ENCODE data around the gene FXYD4. TPM values are rescaled to one million over a fixed set of nuclear protein-coding genes. Genes with fewer than 3 reads are reported as not detected.
"Not testable (repeated sequence)": the region's sequence is repeated elsewhere in the genome, so short reads cannot be mapped to it uniquely, and the experiment has no call there.

FXYD4 gene
- polyA plus RNA-seq, 1 donor, result not detected

GRCh38 chr10:43385412-43386004 lies 14.1 kb downstream of the FXYD4 start:
- peaks cover 49% of the 10 kb centered on the region for H3K36me3 ChIP-seq (ENCODE audit: control insufficient read depth, insufficient read depth, low read length)
- no peak overlapping the region for H3K4me3 ChIP-seq (ENCODE audit: low read length)
- 93% methylated on average over 4 of the region's 5 CpGs for WGBS (ENCODE audit: insufficient coverage, low lambda C conversion rate)
- H3K9me3 ChIP-seq (ENCODE audit: control insufficient read depth, low read depth, low read length), result no peaks in the 10 kb centered on the region
- H3K27ac ChIP-seq (ENCODE audit: low read length), result no peak overlapping the region
- H3K27me3 ChIP-seq (ENCODE audit: control insufficient read depth, insufficient read depth, low read length), result no peaks in the 10 kb centered on the region
- DNase-seq, result no peak
- no peaks in the 10 kb centered on the region for H3K4me1 ChIP-seq (ENCODE audit: control insufficient read depth, insufficient read depth, low read length)

GRCh38 chr10:43386549-43386948 lies 15.1 kb downstream of the FXYD4 start:
- Histone ChIP-seq H3K4me1 (ENCODE audit: control insufficient read depth, insufficient read depth, low read length) (peaks cover 3% of the 10 kb centered on the region), H3K27me3 (ENCODE audit: control insufficient read depth, insufficient read depth, low read length) (no peaks in the 10 kb centered on the region), H3K4me3 (ENCODE audit: low read length) (no peak overlapping the region), H3K9me3 (ENCODE audit: control insufficient read depth, low read depth, low read length) (no peaks in the 10 kb centered on the region), H3K27ac (ENCODE audit: low read length) (no peak overlapping the region), H3K36me3 (ENCODE audit: control insufficient read depth, insufficient read depth, low read length) (peaks cover 59% of the 10 kb centered on the region)
- no CpG with 5 or more reads among the region's 4 CpGs for WGBS (ENCODE audit: insufficient coverage, low lambda C conversion rate)
- no peak for DNase-seq

GRCh38 chr10:43386981-43387677 lies 15.7 kb downstream of the FXYD4 start:
- Histone ChIP-seq H3K27ac (ENCODE audit: low read length) (no peak overlapping the region), H3K4me1 (ENCODE audit: control insufficient read depth, insufficient read depth, low read length) (peaks cover 3% of the 10 kb centered on the region), H3K9me3 (ENCODE audit: control insufficient read depth, low read depth, low read length) (no peaks in the 10 kb centered on the region), H3K27me3 (ENCODE audit: control insufficient read depth, insufficient read depth, low read length) (no peaks in the 10 kb centered on the region), H3K4me3 (ENCODE audit: low read length) (no peak overlapping the region), H3K36me3 (ENCODE audit: control insufficient read depth, insufficient read depth, low read length) (peaks cover 65% of the 10 kb centered on the region)
- no CpG with 5 or more reads among the region's 29 CpGs for WGBS (ENCODE audit: insufficient coverage, low lambda C conversion rate)
- no peak for DNase-seq

- H3K27ac ChIP-seq (ENCODE audit: low read length), result no peak overlapping the region
- no peaks in the 10 kb centered on the region for H3K9me3 ChIP-seq (ENCODE audit: control insufficient read depth, low read depth, low read length)
- no peaks in the 10 kb centered on the region for H3K27me3 ChIP-seq (ENCODE audit: control insufficient read depth, insufficient read depth, low read length)
- no peak overlapping the region for H3K4me3 ChIP-seq (ENCODE audit: low read length)
- WGBS (ENCODE audit: insufficient coverage, low lambda C conversion rate), result no CpG with 5 or more reads among the region's 5 CpGs
- peaks cover 70% of the 10 kb centered on the region for H3K36me3 ChIP-seq (ENCODE audit: control insufficient read depth, insufficient read depth, low read length)
- DNase-seq, result no peak
- H3K4me1 ChIP-seq (ENCODE audit: control insufficient read depth, insufficient read depth, low read length), result peaks cover 4% of the 10 kb centered on the region
Measured at GRCh38 chr10:43387678-43388032, 16.2 kb downstream of the FXYD4 start.

DNA sequence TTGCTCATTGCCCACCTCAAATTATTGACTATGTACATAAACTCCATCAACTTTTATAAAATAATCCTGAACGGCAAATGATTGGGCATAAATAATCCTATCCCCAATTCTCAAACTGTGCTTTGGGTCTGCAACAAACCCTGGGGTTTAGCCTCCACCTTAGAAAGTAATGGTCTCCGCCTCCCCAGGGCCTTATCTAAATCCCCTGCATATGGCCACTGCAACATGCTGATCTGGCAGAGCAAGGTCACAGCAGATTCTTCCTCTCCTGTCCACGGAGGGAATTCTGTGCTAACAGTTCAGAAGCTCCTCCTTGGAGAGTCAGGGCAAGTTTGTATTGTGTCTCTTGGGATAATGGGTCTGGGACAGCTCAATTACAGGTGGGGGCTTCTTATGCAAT lies 18.4 kb downstream of the FXYD4 start:
- WGBS (ENCODE audit: insufficient coverage, low lambda C conversion rate), result no CpG with 5 or more reads among the region's 3 CpGs
- no peak for DNase-seq
- Histone ChIP-seq H3K4me1 (ENCODE audit: control insufficient read depth, insufficient read depth, low read length) (peaks cover 15% of the 10 kb centered on the region), H3K27me3 (ENCODE audit: control insufficient read depth, insufficient read depth, low read length) (no peaks in the 10 kb centered on the region), H3K4me3 (ENCODE audit: low read length) (no peak overlapping the region), H3K27ac (ENCODE audit: low read length) (no peak overlapping the region), H3K36me3 (ENCODE audit: control insufficient read depth, insufficient read depth, low read length) (peaks cover 85% of the 10 kb centered on the region), H3K9me3 (ENCODE audit: control insufficient read depth, low read depth, low read length) (no peaks in the 10 kb centered on the region)

DNA sequence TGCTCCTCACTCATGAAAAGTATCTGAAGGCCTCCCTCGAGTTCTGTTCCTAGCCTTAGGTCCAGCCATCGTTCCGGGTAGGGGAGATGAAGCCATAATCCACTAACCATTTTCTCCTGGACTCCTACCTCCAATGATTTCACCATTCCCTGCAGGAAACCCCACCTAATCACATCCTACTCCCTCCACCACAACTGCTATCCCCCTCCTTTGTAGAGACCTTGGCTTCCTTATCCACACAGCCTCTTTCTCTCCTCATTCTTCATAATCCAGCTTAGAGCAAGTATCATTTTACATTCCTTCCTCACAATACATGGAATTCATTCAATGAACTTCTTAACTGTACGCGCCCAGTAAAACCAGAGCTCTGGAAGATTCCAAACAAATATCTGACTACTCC lies 18.9 kb downstream of the FXYD4 start:
- 90% methylated on average over 2 of the region's 5 CpGs for WGBS (ENCODE audit: insufficient coverage, low lambda C conversion rate)
- H3K4me1 ChIP-seq (ENCODE audit: control insufficient read depth, insufficient read depth, low read length), result peaks cover 17% of the 10 kb centered on the region
- no peaks in the 10 kb centered on the region for H3K27me3 ChIP-seq (ENCODE audit: control insufficient read depth, insufficient read depth, low read length)
- peaks cover 85% of the 10 kb centered on the region for H3K36me3 ChIP-seq (ENCODE audit: control insufficient read depth, insufficient read depth, low read length)
- H3K27ac ChIP-seq (ENCODE audit: low read length), result no peak overlapping the region
- no peaks in the 10 kb centered on the region for H3K9me3 ChIP-seq (ENCODE audit: control insufficient read depth, low read depth, low read length)
- no peak overlapping the region for H3K4me3 ChIP-seq (ENCODE audit: low read length)
- no peak for DNase-seq

DNA sequence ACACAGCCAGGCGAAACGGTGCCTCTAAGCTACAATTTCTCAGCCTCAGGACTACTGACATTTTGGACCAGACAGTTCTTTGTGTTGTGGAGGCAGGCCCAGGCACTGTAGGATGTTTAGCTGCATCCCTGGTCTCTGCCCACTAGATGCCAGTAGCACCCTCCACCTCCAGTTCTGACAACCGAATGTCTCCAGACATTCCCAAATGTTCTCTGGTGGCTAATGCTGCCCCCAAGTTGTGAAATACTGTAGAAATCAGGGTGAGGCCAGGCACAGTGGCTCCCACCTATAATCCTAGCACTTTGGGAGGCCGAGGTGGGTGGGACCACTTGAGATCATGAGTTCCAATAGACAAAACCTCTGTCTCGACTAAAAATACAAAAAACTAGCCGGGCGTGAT lies 19.3 kb downstream of the FXYD4 start:
- no CpG with 5 or more reads among the region's 7 CpGs for WGBS (ENCODE audit: insufficient coverage, low lambda C conversion rate)
- Histone ChIP-seq H3K27ac (ENCODE audit: low read length) (no peak overlapping the region), H3K9me3 (ENCODE audit: control insufficient read depth, low read depth, low read length) (no peaks in the 10 kb centered on the region), H3K36me3 (ENCODE audit: control insufficient read depth, insufficient read depth, low read length) (peaks cover 82% of the 10 kb centered on the region), H3K4me3 (ENCODE audit: low read length) (no peak overlapping the region), H3K4me1 (ENCODE audit: control insufficient read depth, insufficient read depth, low read length) (peaks cover 17% of the 10 kb centered on the region), H3K27me3 (ENCODE audit: control insufficient read depth, insufficient read depth, low read length) (no peaks in the 10 kb centered on the region)
- no peak for DNase-seq

- peaks cover 79% of the 10 kb centered on the region for H3K36me3 ChIP-seq (ENCODE audit: control insufficient read depth, insufficient read depth, low read length)
- DNase-seq, result peak; percentile 38 to 56
- no peaks in the 10 kb centered on the region for H3K27me3 ChIP-seq (ENCODE audit: control insufficient read depth, insufficient read depth, low read length)
- peaks cover 17% of the 10 kb centered on the region for H3K4me1 ChIP-seq (ENCODE audit: control insufficient read depth, insufficient read depth, low read length)
- H3K9me3 ChIP-seq (ENCODE audit: control insufficient read depth, low read depth, low read length), result no peaks in the 10 kb centered on the region
- no CpG with 5 or more reads among the region's 6 CpGs for WGBS (ENCODE audit: insufficient coverage, low lambda C conversion rate)
- H3K27ac ChIP-seq (ENCODE audit: low read length), result peak overlapping the region; percentile 20
- H3K4me3 ChIP-seq (ENCODE audit: low read length), result no peak overlapping the region
Measured at GRCh38 chr10:43391496-43391895, 20.1 kb downstream of the FXYD4 start.

GRCh38 chr10:43392748-43393147 lies 21.3 kb downstream of the FXYD4 start:
- Histone ChIP-seq H3K27me3 (ENCODE audit: control insufficient read depth, insufficient read depth, low read length) (no peaks in the 10 kb centered on the region), H3K9me3 (ENCODE audit: control insufficient read depth, low read depth, low read length) (no peaks in the 10 kb centered on the region), H3K4me3 (ENCODE audit: low read length) (no peak overlapping the region), H3K27ac (ENCODE audit: low read length) (no peak overlapping the region), H3K36me3 (ENCODE audit: control insufficient read depth, insufficient read depth, low read length) (peaks cover 67% of the 10 kb centered on the region), H3K4me1 (ENCODE audit: control insufficient read depth, insufficient read depth, low read length) (peaks cover 17% of the 10 kb centered on the region)
- DNase-seq, result no peak
- WGBS (ENCODE audit: insufficient coverage, low lambda C conversion rate), result 80% methylated on average over 1 of the region's 3 CpGs

GRCh38 chr10:43393186-43393585 lies 21.8 kb downstream of the FXYD4 start:
- H3K9me3 ChIP-seq (ENCODE audit: control insufficient read depth, low read depth, low read length); DNase-seq; H3K27me3 ChIP-seq (ENCODE audit: control insufficient read depth, insufficient read depth, low read length); H3K4me3 ChIP-seq (ENCODE audit: low read length); H3K27ac ChIP-seq (ENCODE audit: low read length): not testable (repeated sequence)
- WGBS (ENCODE audit: insufficient coverage, low lambda C conversion rate), result no CpG with 5 or more reads among the region's 11 CpGs
- Histone ChIP-seq H3K36me3 (ENCODE audit: control insufficient read depth, insufficient read depth, low read length) (peaks cover 64% of the 10 kb centered on the region), H3K4me1 (ENCODE audit: control insufficient read depth, insufficient read depth, low read length) (peaks cover 21% of the 10 kb centered on the region)

All from large intestine (tissue), 3 donors.